Measurements from ENCODE around the gene SMURF1. TPM values are rescaled to one million over a fixed set of nuclear protein-coding genes. Genes with fewer than 3 reads are reported as not detected.

SMURF1 gene
- total and polyA plus RNA-seq, 2 of the 4 experiments (the other 2 are of a cell fraction): 13.4 to 20.3 TPM

DNA sequence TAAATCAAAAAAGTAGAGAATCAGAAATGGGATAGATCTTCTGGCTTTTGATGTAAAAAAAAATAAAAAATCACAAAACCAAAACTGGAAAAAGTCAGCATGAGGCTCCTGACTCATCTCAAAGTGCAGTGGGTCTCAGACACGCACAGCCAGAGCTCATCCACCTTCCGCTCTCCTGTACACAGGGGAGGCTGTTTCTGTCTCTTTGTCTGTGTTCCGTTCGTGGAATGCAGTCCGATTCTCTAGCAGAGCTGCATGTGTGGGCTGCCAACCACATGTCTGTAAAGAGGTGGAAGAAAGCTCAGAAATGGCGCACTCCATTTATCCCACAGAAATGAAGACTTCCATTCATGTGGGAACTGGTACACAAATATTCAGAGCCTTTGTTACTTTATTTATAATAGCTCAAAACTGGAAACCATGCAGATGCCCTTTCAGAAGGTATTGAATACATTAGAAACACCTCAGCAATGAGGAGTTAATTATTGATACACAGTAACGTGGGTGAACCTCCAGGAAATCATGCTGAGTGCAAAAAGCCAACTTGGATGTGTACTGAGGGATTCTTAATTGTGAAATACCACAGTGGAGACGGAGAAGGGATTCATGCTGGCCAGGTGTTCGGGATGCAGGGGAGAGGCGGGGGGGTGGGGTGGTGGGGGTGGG lies 142.3 kb downstream of the SMURF1 start:
- DNase-seq: no peak
- Histone ChIP-seq H4K5ac (ENCODE audit: low read depth, low read length) (no peak overlapping the region), H3K18ac (ENCODE audit: low read depth, low read length) (no peak overlapping the region), H3K79me1 (ENCODE audit: low read depth in 1 of 2, low read length in 2 of 2) (peaks cover 2 to 6% of the 10 kb centered on the region in 2 experiments; a peak in 2 of 4 replicates), H3K4me1 (ENCODE audit: control insufficient read depth, insufficient read depth, low read length) (no peaks in the 10 kb centered on the region), H4K8ac (ENCODE audit: low read depth in 2 of 2, low read length in 2 of 2) (no peak overlapping the region), H4K20me1 (ENCODE audit: insufficient read depth, low read length) (0 out of 2 replicates have a peak, but pooled peaks cover 2% of the 10 kb centered on the region), H3K4ac (ENCODE audit: low read depth, low read length) (no peak overlapping the region), H3K36me3 (ENCODE audit: control insufficient read depth, insufficient read depth, low read length) (peaks cover 72% of the 10 kb centered on the region), H3K4me2 (ENCODE audit: low read depth, low read length) (no peak overlapping the region), H2BK120ac (ENCODE audit: low read depth, low read length) (no peak overlapping the region), H3K56ac (ENCODE audit: extremely low read depth, insufficient read depth, low read length) (no peak overlapping the region), H2AK5ac (ENCODE audit: low read depth, low read length) (no peak overlapping the region), H3K9ac (ENCODE audit: low read depth, low read length) (no peak overlapping the region), H3K14ac (replicated peaks; ENCODE audit: low read depth, low read length) (no peak overlapping the region), H3K23ac (ENCODE audit: low read depth, low read length) (no peak overlapping the region), H2BK20ac (ENCODE audit: low read depth, low read length) (no peak overlapping the region), H3K27me3 (ENCODE audit: control insufficient read depth, insufficient read depth, low read length) (no peaks in the 10 kb centered on the region), H3K4me3 (ENCODE audit: insufficient read depth, low read depth, low read length) (no peak overlapping the region), H2BK5ac (ENCODE audit: low read depth, low read length, poor library complexity, severe bottlenecking) (no peak overlapping the region), H4K91ac (ENCODE audit: insufficient read depth, low read depth, low read length) (no peak overlapping the region), H2AK9ac (replicated peaks; ENCODE audit: low read depth, low read length, poor library complexity) (no peak overlapping the region), H2AFZ (replicated peaks; ENCODE audit: low read length, poor library complexity) (no peak overlapping the region), H2BK15ac (ENCODE audit: low read depth, low read length) (no peak overlapping the region), H3K9me3 (ENCODE audit: control insufficient read depth, insufficient read depth, low read length) (no peaks in the 10 kb centered on the region), H3K27ac (ENCODE audit: insufficient read depth, low read length) (no peak overlapping the region), H3K9me1 (ENCODE audit: insufficient read depth, low read length) (peaks cover 3% of the 10 kb centered on the region; the same call in 1 of the 2 replicates)
- intact Hi-C loops (cut with micrococcal nuclease): no loop called here
- dilution Hi-C loops (cut with HindIII; ENCODE audit: low sequenced_read_pairs, unreplicated experiment): no loop called here
- 93% methylated on average over 3 of the region's 10 CpGs; no CpG with 5 or more reads in 1 of the 2 experiments for WGBS, 2 experiments (ENCODE audit: extremely low coverage in 2 of 2, insufficient read length in 1 of 2)
- BruUV-seq (replicated peaks): no TSS peak
- TF ChIP-seq, protein P1, sequence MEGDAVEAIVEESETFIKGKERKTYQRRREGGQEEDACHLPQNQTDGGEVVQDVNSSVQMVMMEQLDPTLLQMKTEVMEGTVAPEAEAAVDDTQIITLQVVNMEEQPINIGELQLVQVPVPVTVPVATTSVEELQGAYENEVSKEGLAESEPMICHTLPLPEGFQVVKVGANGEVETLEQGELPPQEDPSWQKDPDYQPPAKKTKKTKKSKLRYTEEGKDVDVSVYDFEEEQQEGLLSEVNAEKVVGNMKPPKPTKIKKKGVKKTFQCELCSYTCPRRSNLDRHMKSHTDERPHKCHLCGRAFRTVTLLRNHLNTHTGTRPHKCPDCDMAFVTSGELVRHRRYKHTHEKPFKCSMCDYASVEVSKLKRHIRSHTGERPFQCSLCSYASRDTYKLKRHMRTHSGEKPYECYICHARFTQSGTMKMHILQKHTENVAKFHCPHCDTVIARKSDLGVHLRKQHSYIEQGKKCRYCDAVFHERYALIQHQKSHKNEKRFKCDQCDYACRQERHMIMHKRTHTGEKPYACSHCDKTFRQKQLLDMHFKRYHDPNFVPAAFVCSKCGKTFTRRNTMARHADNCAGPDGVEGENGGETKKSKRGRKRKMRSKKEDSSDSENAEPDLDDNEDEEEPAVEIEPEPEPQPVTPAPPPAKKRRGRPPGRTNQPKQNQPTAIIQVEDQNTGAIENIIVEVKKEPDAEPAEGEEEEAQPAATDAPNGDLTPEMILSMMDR (conservative IDR thresholded peaks at IDR 0.05; ENCODE audit: low read depth, low read length): no peak
- TF ChIP-seq, protein P2, sequence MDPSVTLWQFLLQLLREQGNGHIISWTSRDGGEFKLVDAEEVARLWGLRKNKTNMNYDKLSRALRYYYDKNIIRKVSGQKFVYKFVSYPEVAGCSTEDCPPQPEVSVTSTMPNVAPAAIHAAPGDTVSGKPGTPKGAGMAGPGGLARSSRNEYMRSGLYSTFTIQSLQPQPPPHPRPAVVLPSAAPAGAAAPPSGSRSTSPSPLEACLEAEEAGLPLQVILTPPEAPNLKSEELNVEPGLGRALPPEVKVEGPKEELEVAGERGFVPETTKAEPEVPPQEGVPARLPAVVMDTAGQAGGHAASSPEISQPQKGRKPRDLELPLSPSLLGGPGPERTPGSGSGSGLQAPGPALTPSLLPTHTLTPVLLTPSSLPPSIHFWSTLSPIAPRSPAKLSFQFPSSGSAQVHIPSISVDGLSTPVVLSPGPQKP (IDR thresholded peaks at IDR 0.05; ENCODE audit: borderline replicate concordance, low read depth, low read length): no peak
- no peak for TF ChIP-seq FOS (IDR thresholded peaks at IDR 0.05; ENCODE audit: low read depth, low read length)
- no peak for TF ChIP-seq POLR2A (IDR thresholded peaks at IDR 0.05; ENCODE audit: low read depth, low read length)
- in situ Hi-C loops (cut with MboI; ENCODE audit: low sequenced_read_pairs): no loop called here
- POLR2A ChIA-PET (ENCODE audit: unreplicated experiment): interaction anchor here (0.5 kb wide), 1 partner anchor 1028 kb away, joined by 7 read pairs; no protein-coding TSS in a partner anchor
- CTCF ChIA-PET: interaction anchor here (0.5 kb wide), 1 partner anchor 390 kb away, joined by 3 read pairs; no protein-coding TSS in a partner anchor
- no peak for ATAC-seq (ENCODE audit: low read depth)
